SKM-1 (cell line): ENCODE results near the gene CUZD1.
"Not testable (repeated sequence)": the region's sequence is repeated elsewhere in the genome, so short reads cannot be mapped to it uniquely, and the experiment has no call there.

ENCODE experiments used
- DNase-seq: peaks from one replicate; lab custom pipeline; 2025; ENCODE audit not compliant: unreplicated experiment; lab: John Stamatoyannopoulos, UW

Gene CUZD1, protein sequence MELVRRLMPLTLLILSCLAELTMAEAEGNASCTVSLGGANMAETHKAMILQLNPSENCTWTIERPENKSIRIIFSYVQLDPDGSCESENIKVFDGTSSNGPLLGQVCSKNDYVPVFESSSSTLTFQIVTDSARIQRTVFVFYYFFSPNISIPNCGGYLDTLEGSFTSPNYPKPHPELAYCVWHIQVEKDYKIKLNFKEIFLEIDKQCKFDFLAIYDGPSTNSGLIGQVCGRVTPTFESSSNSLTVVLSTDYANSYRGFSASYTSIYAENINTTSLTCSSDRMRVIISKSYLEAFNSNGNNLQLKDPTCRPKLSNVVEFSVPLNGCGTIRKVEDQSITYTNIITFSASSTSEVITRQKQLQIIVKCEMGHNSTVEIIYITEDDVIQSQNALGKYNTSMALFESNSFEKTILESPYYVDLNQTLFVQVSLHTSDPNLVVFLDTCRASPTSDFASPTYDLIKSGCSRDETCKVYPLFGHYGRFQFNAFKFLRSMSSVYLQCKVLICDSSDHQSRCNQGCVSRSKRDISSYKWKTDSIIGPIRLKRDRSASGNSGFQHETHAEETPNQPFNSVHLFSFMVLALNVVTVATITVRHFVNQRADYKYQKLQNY

DNA sequence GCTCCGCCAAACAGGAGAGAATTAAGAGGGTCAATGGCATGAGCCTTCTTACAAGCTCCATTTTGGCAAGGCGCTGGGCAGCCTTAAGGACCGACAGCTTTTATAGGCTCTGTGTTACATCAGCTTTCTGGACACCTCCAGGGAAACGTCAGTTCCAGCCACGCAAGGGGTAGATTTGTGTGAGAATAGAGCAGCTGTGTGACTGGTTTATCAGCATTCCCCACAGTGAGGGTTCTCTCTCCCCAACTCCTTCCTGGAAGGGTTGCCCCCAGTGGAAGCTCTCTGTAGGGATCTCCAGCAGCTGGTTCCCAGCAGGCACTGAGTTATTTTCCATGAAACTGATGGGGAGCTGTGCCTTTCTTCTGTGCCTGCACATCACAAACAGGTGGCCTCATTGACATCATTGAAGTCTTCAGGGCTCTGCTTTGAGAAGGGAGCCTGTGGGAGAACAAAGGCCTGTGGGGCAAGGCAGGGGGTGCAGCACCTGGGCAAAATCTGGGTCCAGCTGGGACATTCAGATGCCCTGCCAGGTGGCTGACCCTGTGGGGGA, at the start of gene CUZD1:
TSS of gene CUZD1 (minus strand) at position 75 of the 550 bp plus-strand sequence. CDS start at position 61, 14 bp downstream.
- DNase-seq: no peak

DNA sequence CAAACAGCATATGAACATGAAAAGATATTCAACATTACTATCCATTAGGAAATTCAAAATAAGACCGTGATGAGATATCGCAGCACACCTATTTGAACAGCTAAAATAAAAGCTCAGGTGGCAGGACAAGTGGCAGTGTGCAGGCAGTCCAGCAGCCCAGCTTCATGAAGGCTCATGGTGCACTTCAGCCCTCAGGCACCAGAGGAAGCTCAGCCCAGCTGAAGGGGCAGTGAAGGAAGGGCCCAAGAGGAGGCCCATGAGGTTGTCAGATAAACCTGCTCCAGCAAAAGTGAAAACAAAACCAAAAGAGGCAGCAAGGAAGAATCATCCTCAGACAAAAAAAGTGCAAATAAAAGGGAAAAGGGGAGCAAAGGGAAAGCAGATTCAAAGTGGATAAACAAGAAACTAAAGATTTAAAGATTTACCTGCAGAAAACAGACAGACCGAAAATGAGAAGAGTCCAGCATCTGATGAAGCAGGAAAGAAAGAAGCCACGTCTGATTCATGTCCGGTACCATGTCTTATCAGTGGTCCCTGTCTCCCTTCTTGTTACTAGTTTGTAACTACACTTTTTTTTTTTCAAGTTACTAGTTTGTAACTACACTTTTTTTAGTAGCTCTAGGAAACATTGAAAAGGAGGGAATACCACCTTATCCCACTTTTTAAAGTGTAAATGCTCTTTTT, 48.7 kb upstream of the CUZD1 start:
- no peak for DNase-seq

DNA sequence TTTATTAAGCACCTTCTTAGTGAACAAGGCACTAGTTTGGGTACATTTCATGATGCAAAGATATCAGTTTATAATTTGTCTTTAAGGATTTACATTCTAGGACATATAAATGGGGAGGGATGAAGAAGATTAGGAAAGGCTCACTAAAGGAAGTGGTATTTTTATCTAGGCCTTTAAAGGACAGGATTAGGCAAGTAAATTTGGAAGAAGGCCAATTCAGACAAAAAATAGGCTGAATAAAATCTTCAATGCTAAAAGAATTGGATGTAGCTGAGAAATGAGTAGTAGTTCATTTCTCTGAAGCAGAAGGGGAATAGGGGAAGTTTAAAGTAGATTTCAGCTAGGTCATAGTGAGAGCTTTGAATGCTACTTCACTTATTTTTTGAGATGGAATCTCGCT, 38.5 kb upstream of the CUZD1 start:
- DNase-seq: no peak

GRCh38 chr10:122882766-122883165, 37.1 kb upstream of the CUZD1 start:
- DNase-seq: no peak

- DNase-seq: peak; percentile 91
These were observed 33.9 kb upstream of the CUZD1 start, which contains the start of gene FAM24B for GRCh38 chr10:122879339-122880273. Gene FAM24B (minus strand): TSS chr10:122879581. CDS start chr10:122850515, 29,066 bp downstream.

- DNase-seq: no peak
These were observed 33.2 kb upstream of the CUZD1 start for GRCh38 chr10:122878799-122879338.

DNA sequence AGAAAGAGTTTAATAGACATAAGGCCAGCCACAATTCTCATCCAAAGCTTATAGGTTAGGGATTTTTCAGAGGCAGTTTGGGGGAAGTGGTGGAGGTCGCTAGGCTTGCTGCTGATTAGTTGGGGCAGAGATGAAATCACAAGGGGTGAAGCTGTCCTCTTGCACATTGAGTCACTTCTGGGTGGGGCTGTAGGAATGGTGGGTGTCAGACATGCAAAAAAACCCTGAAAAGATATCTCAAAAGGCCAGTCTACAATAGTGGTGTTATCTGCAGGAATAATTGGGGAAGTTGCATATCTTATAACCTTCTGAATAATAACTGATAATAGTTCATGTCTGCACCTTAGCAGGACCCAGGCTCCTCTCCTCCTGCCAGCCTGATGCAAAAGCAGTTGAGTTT, 31.6 kb upstream of the CUZD1 start:
- no peak for DNase-seq

- no peak for DNase-seq
These were observed 30.8 kb upstream of the CUZD1 start for GRCh38 chr10:122876467-122876855.

DNA sequence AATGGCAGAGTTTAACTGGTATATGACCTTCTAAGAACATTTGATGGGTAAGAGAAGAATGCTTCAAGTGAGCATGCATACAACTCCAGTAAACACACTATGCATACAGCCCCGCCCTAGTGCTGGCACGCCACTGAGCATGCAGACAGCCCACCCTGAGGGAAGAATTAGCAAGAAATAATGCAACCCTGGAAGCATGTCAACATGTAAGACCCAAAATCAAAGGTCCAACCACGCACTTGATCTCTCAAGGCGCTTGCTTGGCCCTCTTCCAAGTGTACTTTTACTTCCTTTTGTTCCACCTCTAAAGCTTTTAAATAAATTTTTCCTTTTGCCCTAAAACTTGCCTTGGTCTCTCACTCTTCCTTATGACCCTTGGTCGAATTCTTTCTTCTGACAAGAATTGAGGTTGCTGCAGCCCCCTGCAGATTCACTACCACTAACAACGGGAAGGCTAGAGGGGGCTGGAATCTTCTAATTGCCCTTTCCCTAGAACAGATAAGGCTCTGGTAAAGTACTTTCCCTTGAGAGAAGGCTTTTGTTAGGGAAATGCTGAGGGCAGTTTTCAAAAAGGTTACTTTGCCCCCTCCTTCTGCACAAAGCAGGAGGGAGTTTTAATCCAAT, 30.3 kb upstream of the CUZD1 start:
- DNase-seq: no peak

GRCh38 chr10:122871947-122872346, 26.3 kb upstream of the CUZD1 start:
- DNase-seq: not testable (repeated sequence)

DNA sequence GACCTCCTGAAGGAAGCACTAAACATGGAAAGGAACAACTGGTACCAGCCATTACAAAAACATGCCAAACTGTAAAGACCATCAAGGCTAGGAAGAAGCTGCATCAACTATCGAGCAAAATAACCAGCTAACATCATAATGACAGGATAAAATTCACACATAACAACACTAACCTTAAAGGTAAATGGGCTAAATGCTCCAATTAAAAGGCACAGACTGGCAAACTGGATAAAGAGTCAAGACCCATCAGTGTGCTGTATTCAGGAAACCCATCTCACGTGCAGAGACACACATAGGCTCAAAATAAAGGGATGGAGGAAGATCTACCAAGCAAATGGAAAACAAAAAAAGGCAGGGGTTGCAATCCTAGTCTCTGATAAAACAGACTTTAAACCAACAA, 23.1 kb upstream of the CUZD1 start:
- not testable (repeated sequence) for DNase-seq

- not testable (repeated sequence) for DNase-seq
These were observed 21.3 kb upstream of the CUZD1 start for GRCh38 chr10:122866757-122867482.

DNA sequence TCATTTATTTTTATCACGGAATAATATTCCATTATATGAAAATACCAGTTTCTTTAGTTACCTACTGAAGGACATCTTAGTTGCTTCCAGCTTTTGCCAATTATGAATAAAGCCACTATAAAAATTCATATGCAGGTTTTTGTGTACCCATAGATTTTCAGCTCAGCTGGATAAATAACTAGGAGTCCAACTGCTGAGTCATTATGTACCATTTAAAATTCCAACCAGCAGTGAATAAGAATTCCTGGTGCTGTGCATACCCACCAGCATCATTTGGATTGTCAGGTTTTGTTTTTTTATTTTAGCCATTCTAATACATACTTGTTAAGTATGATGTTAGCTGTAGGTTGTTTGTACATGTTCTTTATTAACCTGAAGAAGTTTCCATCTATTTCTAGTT, 19.2 kb upstream of the CUZD1 start:
- DNase-seq: no peak

DNA sequence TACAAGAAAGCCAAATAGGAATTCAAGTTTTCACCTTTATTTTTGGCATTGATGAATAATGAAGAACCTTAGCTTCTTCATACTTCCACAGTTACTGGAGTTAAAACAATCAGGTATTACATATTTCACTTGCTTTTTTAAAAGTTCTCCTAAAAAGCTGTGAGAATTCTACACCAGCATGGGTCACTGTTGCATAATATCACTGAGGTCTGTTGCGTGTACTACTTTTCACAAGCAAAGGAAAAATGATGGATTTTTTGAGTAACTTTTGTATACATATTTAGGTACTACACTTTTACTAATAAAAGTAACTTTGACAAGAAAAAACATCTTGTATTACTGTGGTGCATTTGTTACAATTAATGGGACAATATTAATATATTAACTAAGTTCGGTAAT, 18.5 kb upstream of the CUZD1 start:
- DNase-seq: no peak

DNA sequence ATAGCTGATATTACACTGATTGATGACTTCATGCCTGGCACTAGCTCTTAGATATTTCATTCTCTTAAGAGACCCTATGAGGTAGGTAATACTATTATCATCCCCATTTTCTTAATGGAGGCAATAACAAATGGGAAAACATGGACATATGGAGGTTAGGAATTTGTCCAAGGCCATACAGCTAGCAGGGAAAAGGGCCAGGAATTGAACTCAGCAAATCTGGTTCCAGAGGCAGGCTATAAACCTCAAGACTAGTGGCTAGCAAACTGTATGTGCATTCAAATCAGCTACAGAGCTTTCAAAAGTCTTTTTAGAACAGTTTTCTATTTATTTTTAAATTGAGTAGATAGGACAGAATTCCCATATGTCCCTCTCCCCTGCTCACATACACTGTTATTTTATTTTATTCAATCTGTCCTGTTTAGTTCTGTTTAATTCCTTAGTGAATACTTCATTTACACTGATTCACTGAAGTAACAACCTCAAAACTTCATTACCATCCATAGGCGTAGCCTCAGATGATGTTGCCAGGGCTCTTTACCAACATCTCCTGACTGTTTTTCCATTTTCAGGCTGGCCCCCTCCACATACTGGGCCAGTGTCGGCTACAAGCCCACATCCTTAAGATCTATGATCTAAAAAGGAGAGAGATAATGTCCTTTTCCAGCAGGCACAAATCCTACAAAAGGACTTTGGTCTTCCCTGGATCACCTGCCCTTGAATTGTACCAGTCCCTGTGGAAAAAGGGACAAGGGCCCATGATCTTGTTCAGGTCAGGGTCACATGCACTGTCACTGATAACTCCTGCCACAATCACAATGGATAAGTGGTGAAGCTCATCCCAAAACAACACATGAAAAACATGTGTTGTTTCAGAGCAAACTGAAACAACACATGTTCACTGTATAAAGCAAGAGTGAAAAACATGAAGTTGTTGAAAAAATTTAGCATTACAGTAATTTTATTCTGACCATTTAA, 17.8 kb upstream of the CUZD1 start:
- DNase-seq: no peak

- DNase-seq: no peak
These were observed 16.1 kb upstream of the CUZD1 start for GRCh38 chr10:122861711-122862161.

GRCh38 chr10:122859527-122859926, 13.9 kb upstream of the CUZD1 start:
- no peak for DNase-seq

GRCh38 chr10:122858042-122858441, 12.4 kb upstream of the CUZD1 start:
- not testable (repeated sequence) for DNase-seq
